Measurements from ENCODE around the gene OR10J1.
"Not testable (repeated sequence)": the region's sequence is repeated elsewhere in the genome, so short reads cannot be mapped to it uniquely, and the experiment has no call there.

The OR10J1 gene

DNA sequence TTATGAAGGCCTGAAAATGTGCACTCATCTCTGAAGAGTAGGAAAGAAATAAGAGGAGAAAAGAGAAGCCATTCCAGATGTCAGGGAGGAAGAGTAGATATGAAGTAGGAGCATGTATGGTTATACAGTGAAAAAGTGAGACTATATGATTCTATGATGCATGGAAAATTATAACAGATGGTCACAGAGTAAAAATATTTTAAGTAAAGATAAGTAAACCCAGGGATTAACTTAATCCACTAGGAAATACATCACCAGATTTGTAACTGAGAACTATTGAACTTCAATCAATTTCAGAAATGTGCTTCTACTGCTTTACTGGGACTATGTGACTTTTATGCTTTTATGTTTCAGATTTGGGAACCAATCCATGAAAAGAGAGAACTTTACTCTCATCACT lies at the start of gene OR10J1:
OR10J1 (plus strand) TSS at position 301 of the 400 bp plus-strand sequence; CDS start at position 371, 70 bp downstream.
- no peak for DNase-seq (ENCODE audit: low spot score)

DNA sequence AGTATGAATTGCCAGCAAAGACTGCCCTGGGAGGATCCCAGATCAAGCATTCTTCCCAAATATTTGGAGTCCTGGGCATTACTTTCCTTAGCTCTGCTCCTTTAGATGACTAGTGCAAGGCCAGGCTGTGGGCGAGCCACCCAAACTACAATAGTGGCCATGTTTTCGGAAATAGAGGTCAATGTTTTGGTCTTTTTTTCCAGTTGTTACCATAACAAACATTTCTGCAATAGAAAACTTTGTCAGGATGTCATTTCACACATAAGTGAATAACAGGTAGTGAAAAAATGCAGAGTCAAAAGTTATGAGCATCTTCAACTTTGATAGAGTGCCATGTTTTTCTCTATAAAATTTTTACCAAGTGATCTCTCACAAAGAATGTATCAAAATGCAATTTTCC lies 32.7 kb upstream of the OR10J1 start:
- no peak for DNase-seq (ENCODE audit: low spot score)

GRCh38 chr1:159408862-159409400 lies 30.6 kb upstream of the OR10J1 start:
- no peak for DNase-seq (ENCODE audit: low spot score)

GRCh38 chr1:159421821-159422220 lies 17.7 kb upstream of the OR10J1 start:
- no peak for DNase-seq (ENCODE audit: low spot score)

DNA sequence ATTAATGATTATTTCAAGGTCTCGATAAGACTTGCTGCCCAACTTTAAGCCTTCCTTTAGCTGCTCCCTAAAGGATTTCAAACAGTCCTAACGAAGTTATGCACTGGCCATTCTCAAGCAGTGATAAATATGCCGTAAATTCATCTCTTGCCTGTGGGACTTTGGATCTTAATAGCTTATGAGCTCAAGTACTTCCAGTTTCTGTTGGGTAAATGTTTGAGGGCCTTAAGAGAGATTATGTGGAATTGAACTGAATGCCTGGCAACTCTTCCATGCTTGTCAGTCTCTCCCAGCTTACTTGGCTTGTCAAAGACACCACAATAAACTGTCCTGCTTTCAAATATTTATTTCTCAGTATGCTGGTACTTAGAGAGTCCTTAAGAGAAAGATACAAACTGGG lies 11.0 kb upstream of the OR10J1 start:
- no peak for DNase-seq (ENCODE audit: low spot score)

- DNase-seq (ENCODE audit: low spot score) = no peak
These were observed 10.3 kb upstream of the OR10J1 start for GRCh38 chr1:159429074-159429861.

GRCh38 chr1:159430985-159431384 lies 8.5 kb upstream of the OR10J1 start:
- DNase-seq (ENCODE audit: low spot score) = peak; percentile 60

GRCh38 chr1:159431904-159432303 lies 7.6 kb upstream of the OR10J1 start, which contains the start of gene OR10J4:
Gene OR10J4, plus strand, starts transcription at chr1:159432204.
- no peak for DNase-seq (ENCODE audit: low spot score)

DNA sequence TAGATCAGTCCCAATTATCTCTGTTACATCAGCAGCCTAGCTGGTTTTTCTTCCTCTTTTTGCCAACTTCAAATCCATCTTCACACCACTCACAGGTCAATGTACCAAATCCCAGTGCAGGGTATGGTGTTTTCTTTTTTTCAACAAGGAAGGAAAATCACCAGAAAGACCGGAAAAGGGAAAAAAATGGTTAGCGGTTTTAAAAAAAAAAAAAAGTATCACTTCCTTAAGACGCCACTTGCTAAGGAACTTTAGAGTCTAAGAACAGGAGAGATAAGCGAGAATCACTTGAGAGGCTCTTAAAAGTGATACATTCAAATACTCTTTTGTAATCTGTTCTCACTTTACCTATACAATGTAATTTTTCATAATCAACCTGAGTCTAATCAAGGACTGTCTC lies 3.1 kb upstream of the OR10J1 start:
- peak; percentile 18 for DNase-seq (ENCODE audit: low spot score)

GRCh38 chr1:159441360-159441759 lies 1.8 kb downstream of the OR10J1 start:
- DNase-seq (ENCODE audit: low spot score) = peak; percentile 16

- DNase-seq (ENCODE audit: low spot score) = no peak
These were observed 2.9 kb downstream of the OR10J1 start for GRCh38 chr1:159442428-159442827.

GRCh38 chr1:159443066-159443750 lies 3.7 kb downstream of the OR10J1 start:
- no peak for DNase-seq (ENCODE audit: low spot score)

DNA sequence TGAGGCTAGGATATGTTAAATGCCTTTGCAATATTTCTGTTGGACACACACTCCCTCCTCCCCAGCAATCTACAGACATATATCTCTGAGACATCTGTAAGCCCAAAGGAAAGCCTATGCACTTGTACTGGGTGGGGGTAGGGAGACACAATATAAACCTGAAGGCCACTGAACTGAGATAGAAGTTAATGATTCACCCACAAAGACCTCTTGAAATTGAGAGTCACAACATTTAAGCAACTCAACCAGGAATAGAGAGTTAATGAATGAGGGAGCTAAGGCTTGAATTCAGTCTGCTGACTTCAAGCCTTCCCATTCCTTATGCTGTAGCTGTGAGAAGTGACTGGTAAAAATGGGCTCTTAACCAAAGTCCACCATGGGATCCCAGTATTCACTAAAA lies 5.0 kb downstream of the OR10J1 start:
- DNase-seq (ENCODE audit: low spot score) = no peak

GRCh38 chr1:159448181-159448580 lies 8.7 kb downstream of the OR10J1 start:
- no peak for DNase-seq (ENCODE audit: low spot score)

DNA sequence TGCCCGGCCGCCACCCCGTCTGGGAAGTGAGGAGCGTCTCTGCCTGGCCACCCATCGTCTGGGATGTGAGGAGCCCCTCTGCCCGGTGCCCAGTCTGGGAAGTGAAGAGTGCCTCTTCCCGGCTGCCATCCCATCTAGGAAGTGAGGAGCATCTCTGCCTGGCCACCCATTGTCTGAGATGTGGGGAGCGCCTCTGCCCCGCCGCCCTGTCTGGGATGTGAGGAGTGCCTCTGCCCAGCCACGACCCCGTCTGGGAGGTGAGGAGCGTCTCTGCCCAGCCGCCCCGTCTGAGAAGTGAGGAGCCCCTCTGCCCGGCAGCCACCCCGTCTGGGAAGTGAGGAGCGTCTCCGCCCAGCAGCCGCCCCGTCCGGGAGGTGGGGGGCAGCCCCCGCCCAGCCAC lies 10.1 kb downstream of the OR10J1 start:
- DNase-seq (ENCODE audit: low spot score) = not testable (repeated sequence)

DNA sequence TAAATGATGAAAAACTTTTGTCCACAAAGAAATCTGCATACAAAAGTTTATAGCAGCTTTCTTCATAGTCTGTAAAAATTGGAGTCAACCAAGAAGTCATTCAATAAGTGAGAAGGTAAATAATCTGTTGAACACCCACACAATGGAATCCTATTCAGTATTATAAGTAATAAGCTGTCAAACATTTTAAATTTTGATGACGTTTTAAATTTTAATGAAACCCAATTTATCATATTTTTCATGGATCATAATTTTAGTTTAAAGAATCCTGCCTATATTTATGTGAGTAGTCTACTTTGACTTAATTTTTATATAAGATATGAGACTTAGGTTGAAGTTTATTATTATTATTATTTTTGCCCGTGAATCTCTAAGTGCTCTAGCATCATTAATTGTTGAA lies 20.0 kb downstream of the OR10J1 start:
- DNase-seq (ENCODE audit: low spot score) = no peak

GRCh38 chr1:159465191-159465603 lies 25.7 kb downstream of the OR10J1 start:
- no peak for DNase-seq (ENCODE audit: low spot score)

- no peak for DNase-seq (ENCODE audit: low spot score)
These were observed 28.8 kb downstream of the OR10J1 start for GRCh38 chr1:159468321-159468720.

GRCh38 chr1:159469921-159470533 lies 30.5 kb downstream of the OR10J1 start:
- no peak for DNase-seq (ENCODE audit: low spot score)

- no peak for DNase-seq (ENCODE audit: low spot score)
These were observed 33.8 kb downstream of the OR10J1 start for GRCh38 chr1:159473335-159473734.

DNA sequence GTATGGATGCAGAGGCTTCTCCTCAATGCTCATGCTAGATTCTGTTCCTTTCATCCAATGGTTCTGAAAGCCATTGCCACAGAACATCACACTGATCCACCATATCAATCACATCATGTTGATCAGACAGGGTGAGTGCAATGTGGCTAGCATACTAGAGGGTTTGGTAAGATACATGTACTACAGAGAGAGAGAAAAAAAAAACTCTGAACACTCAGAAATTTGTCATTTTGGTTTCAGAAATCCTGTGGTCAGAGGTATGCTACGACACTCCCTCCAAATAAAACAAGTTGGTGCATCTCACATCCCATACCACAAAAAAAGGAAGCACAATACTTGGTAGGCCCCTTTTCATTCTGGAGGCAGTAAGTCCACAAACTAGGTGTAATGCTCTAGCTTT lies 35.4 kb downstream of the OR10J1 start:
- no peak for DNase-seq (ENCODE audit: low spot score)

- DNase-seq (ENCODE audit: low spot score) = no peak
These were observed 44.0 kb downstream of the OR10J1 start for GRCh38 chr1:159483501-159483900.
